HG03139 (cell line): ENCODE measurements around the gene PCGF1.
A peak's percentile ranks its signal among the peaks of the same experiment; 100 is the strongest.
"Not testable (repeated sequence)": the region's sequence is repeated elsewhere in the genome, so short reads cannot be mapped to it uniquely, and the experiment has no call there.

ENCODE experiments used
- ATAC-seq: cut with Tn5 transposase; IDR thresholded peaks from one replicate; pipeline ENCODE4 v1.9.1; 2021; ENCODE audit not compliant: unreplicated experiment

Gene PCGF1

GRCh38 chr2:74499940-74500577 is 7.4 kb downstream of the PCGF1 start:
- no peak for ATAC-seq

- no peak for ATAC-seq
Measured at GRCh38 chr2:74499267-74499939, 8.1 kb downstream of the PCGF1 start, which contains the start of gene LBX2. Gene LBX2 (minus strand): TSS chr2:74499603. CDS start chr2:74499537, 66 bp downstream.

- no peak for ATAC-seq
Measured at GRCh38 chr2:74498500-74499266, 8.8 kb downstream of the PCGF1 start.

- no peak for ATAC-seq
Measured at GRCh38 chr2:74497777-74498499, 9.6 kb downstream of the PCGF1 start.

GRCh38 chr2:74496997-74497776 is 10.3 kb downstream of the PCGF1 start:
- no peak for ATAC-seq

GRCh38 chr2:74495440-74495839 is 12.1 kb downstream of the PCGF1 start:
- ATAC-seq = no peak

- no peak for ATAC-seq
Measured at GRCh38 chr2:74493546-74493945, 13.9 kb downstream of the PCGF1 start.

- no peak for ATAC-seq
Measured at GRCh38 chr2:74491648-74492544, 15.6 kb downstream of the PCGF1 start.

- ATAC-seq = no peak
Measured at GRCh38 chr2:74489906-74490305, 17.6 kb downstream of the PCGF1 start.

- ATAC-seq = no peak
Measured at GRCh38 chr2:74488643-74489481, 18.6 kb downstream of the PCGF1 start.

GRCh38 chr2:74486141-74486540 is 21.4 kb downstream of the PCGF1 start:
- ATAC-seq = no peak

- not testable (repeated sequence) for ATAC-seq
Measured at GRCh38 chr2:74483675-74484164, 23.8 kb downstream of the PCGF1 start.

GRCh38 chr2:74482801-74483674 is 24.5 kb downstream of the PCGF1 start, which contains the start of the genes CCDC142 and TTC31:
Gene CCDC142 (minus strand): TSS chr2:74482998. CDS start chr2:74482837, 161 bp downstream.
Gene TTC31 (plus strand): TSS chr2:74483081. CDS start chr2:74483096, 15 bp downstream.
- ATAC-seq = peak; percentile 80

GRCh38 chr2:74481961-74482800 is 25.3 kb downstream of the PCGF1 start:
- peak; percentile 34 for ATAC-seq

- ATAC-seq = no peak
Measured at GRCh38 chr2:74481431-74481830, 26.1 kb downstream of the PCGF1 start.

- ATAC-seq = no peak
Measured at GRCh38 chr2:74474899-74475298, 32.6 kb downstream of the PCGF1 start.
